ENCODE results near the gene ASCL1. TPM values are rescaled to one million over a fixed set of nuclear protein-coding genes. Genes with fewer than 3 reads are reported as not detected.
A peak's percentile ranks its signal among the peaks of the same experiment; 100 is the strongest.

The ASCL1 gene
- total and polyA plus RNA-seq, 2 of the 13 experiments (the other 11 are each of a cell fraction or from before 2014, with no cell fraction given) = not detected

GRCh38 chr12:102950107-102950949 lies 7.1 kb upstream of the ASCL1 start (continued):
- no peak for TF ChIP-seq KDM1A (CRISPR knock-in tag; IDR thresholded peaks at IDR 0.05)
- peak; percentile 63; the same call in 1 of the 2 replicates for TF ChIP-seq ZNF724P (CRISPR knock-in tag; IDR thresholded peaks at IDR 0.05; ENCODE audit: borderline replicate concordance)
- TF ChIP-seq ZNF775 (CRISPR knock-in tag; IDR thresholded peaks at IDR 0.05; ENCODE audit: borderline replicate concordance) = no peak
- TF ChIP-seq ZBTB39 (CRISPR knock-in tag; IDR thresholded peaks at IDR 0.05) = no peak
- TF ChIP-seq GTF3A (CRISPR knock-in tag; conservative IDR thresholded peaks at IDR 0.05) = no peak
- TF ChIP-seq ARNTL (CRISPR knock-in tag; IDR thresholded peaks at IDR 0.05) = peak; percentile 87
- 0 out of 2 replicates have a peak, but pooled peaks have one; percentile 34 for TF ChIP-seq ZNF317 (CRISPR knock-in tag; IDR thresholded peaks at IDR 0.05)
- TF ChIP-seq SOX13 (IDR thresholded peaks at IDR 0.05) = no peak
- TF ChIP-seq SOX13 (CRISPR knock-in tag; conservative IDR thresholded peaks at IDR 0.05 in 1 of 2, IDR thresholded peaks at IDR 0.05 in 1 of 2) = peak in 1 of 2 experiments; percentile 35; a peak in 2 of 4 replicates
- no peak for TF ChIP-seq NONO (IDR thresholded peaks at IDR 0.05)
- TF ChIP-seq NONO (CRISPR knock-in tag; conservative IDR thresholded peaks at IDR 0.05) = peak; percentile 76
- TF ChIP-seq ERF (CRISPR knock-in tag; IDR thresholded peaks at IDR 0.05) = no peak
- TF ChIP-seq ZNF282 (IDR thresholded peaks at IDR 0.05; ENCODE audit: partially characterized antibody) = no peak
- no peak for TF ChIP-seq HOXA7 (CRISPR knock-in tag; IDR thresholded peaks at IDR 0.05)
- no peak for TF ChIP-seq NAIF1 (CRISPR knock-in tag; IDR thresholded peaks at IDR 0.05; ENCODE audit: borderline replicate concordance)
- no peak for TF ChIP-seq ADNP (CRISPR knock-in tag; IDR thresholded peaks at IDR 0.05)
- TF ChIP-seq ZFYVE20 (CRISPR knock-in tag; IDR thresholded peaks at IDR 0.05; ENCODE audit: borderline replicate concordance, low read depth) = no peak
- TF ChIP-seq SMAD3 (CRISPR knock-in tag; IDR thresholded peaks at IDR 0.05) = no peak
- no peak for TF ChIP-seq ZMAT5 (CRISPR knock-in tag; IDR thresholded peaks at IDR 0.05; ENCODE audit: borderline replicate concordance, low read depth)
- no peak for TF ChIP-seq KLF15 (CRISPR knock-in tag; IDR thresholded peaks at IDR 0.05; ENCODE audit: borderline replicate concordance)
- no peak for TF ChIP-seq ZNF576 (CRISPR knock-in tag; IDR thresholded peaks at IDR 0.05)
- no peak for TF ChIP-seq ZNF75D (CRISPR knock-in tag; IDR thresholded peaks at IDR 0.05; ENCODE audit: borderline replicate concordance)
- TF ChIP-seq HNRNPLL (IDR thresholded peaks at IDR 0.05; ENCODE audit: low read depth, low read length, poor library complexity, severe bottlenecking) = no peak
- no peak for TF ChIP-seq ZNF143 (CRISPR knock-in tag; IDR thresholded peaks at IDR 0.05)
- no peak for TF ChIP-seq AKAP8 (CRISPR knock-in tag; IDR thresholded peaks at IDR 0.05)
- no peak for TF ChIP-seq MYNN (CRISPR knock-in tag; IDR thresholded peaks at IDR 0.05; ENCODE audit: low read depth)
- no peak for TF ChIP-seq ZNF30 (CRISPR knock-in tag; IDR thresholded peaks at IDR 0.05)
- TF ChIP-seq CCAR2 (optimal IDR thresholded peaks at IDR 0.05; ENCODE audit: low read depth, low read length) = no peak
- TF ChIP-seq MBNL3 (CRISPR knock-in tag; conservative IDR thresholded peaks at IDR 0.05) = no peak
- no peak for TF ChIP-seq JUN (CRISPR knock-in tag; IDR thresholded peaks at IDR 0.05)

Measured in HepG2 (cell line).